Cardiac muscle cell (in vitro differentiated cells and primary cell): ENCODE data around the gene AKR1C8. TPM values are rescaled to one million over a fixed set of nuclear protein-coding genes. Genes with fewer than 3 reads are reported as not detected.
"Not testable (repeated sequence)": the region's sequence is repeated elsewhere in the genome, so short reads cannot be mapped to it uniquely, and the experiment has no call there.

Experiments
- DNase-seq, 2 donors: peaks; one replicate each; pipeline versions ENCODE4 v3.0.0 to v3.0.0-alpha.2; 2010 to 2017; ENCODE audit warnings: low read depth in 1 of 2, low spot score in 1 of 2
- H3K27ac ChIP-seq: fragments of 200-600 bp; sonication (generic); 2 replicates; pipeline ENCODE4 v1.5.1; 2016
- H3K27me3 ChIP-seq: fragments of 200-600 bp; sonication (generic); 2 replicates; pipeline ENCODE4 v1.6.0; 2016; ENCODE audit warnings: control low read depth
- H3K36me3 ChIP-seq: fragments of 200-600 bp; sonication (generic); 2 replicates; pipeline ENCODE4 v1.5.1; 2016; ENCODE audit warnings: control low read depth
- H3K4me1 ChIP-seq: fragments of 200-600 bp; sonication (generic); 2 replicates; pipeline ENCODE4 v1.8.1; 2017; ENCODE audit warnings: low read depth, mild to moderate bottlenecking, mixed run types
- H3K4me3 ChIP-seq: fragments of 200-600 bp; sonication (generic); 2 replicates; pipeline ENCODE4 v1.5.1; 2016; ENCODE audit warnings: mild to moderate bottlenecking
- H3K9me3 ChIP-seq: fragments of 200-600 bp; sonication (generic); 2 replicates; pipeline ENCODE4 v1.5.1; 2017; ENCODE audit warnings: low read depth, mild to moderate bottlenecking, control low read depth
- polyA plus RNA-seq: library from polyadenylated mRNA; unstranded; fragments of >200 nt; fragmentation: Nextera tagmentation; extraction: Ambion mirVana; gene quantifications from 2 replicates; pipeline ENCODE4 v1.2.1, GENCODE V29; 2016
- total RNA-seq: library from RNA; depleted of rRNA; stranded (reverse); fragments of >200 nt; gene quantifications from 2 replicates; pipeline ENCODE4 v1.2.3, GENCODE V29; 2016
- TF ChIP-seq, protein P1 (sequence below): IDR thresholded peaks from 2 replicates; pipeline ENCODE4 v1.5.1; 2012; ENCODE audit warnings: low read depth, mild to moderate bottlenecking, low read length

Gene AKR1C8
- total and polyA plus RNA-seq, 2 experiments from 2014 or later, result not detected

DNA sequence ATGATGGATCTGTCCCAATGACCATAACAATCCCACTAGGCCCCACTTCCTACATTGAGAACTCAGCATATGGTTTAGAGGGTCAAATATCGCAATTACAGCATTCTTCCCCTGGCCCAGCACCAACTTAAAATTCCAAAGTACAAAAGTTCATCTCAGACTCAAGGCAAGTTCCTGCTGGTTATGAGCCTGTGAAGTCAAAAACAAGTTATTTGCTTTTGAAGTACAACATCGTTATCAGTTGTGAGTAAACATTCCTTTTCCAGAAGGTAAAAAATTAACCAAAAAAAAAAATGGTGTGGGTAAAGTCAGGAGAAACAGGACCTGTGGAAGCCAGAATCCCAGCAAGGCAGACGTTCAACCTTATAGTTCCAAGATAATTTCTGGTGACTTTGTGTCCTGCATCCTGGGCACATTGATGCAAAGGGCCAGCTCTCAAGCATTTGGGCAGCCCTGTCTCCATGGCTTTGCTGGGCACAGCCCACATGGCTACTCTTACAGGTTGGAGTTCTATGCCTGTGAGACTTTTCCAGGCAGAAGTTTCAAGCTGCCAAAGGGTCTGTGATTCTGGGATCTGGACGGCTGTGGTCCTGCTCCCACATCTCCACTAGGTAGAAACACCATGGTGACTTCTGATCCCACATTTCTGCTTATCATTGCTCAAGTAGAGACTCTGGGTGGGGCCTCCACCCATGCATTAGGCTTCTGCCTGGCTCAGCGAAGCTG lies 37.5 kb downstream of the AKR1C8 start:
- H3K9me3 ChIP-seq, result no peaks in the 10 kb centered on the region
- TF ChIP-seq, protein P1, sequence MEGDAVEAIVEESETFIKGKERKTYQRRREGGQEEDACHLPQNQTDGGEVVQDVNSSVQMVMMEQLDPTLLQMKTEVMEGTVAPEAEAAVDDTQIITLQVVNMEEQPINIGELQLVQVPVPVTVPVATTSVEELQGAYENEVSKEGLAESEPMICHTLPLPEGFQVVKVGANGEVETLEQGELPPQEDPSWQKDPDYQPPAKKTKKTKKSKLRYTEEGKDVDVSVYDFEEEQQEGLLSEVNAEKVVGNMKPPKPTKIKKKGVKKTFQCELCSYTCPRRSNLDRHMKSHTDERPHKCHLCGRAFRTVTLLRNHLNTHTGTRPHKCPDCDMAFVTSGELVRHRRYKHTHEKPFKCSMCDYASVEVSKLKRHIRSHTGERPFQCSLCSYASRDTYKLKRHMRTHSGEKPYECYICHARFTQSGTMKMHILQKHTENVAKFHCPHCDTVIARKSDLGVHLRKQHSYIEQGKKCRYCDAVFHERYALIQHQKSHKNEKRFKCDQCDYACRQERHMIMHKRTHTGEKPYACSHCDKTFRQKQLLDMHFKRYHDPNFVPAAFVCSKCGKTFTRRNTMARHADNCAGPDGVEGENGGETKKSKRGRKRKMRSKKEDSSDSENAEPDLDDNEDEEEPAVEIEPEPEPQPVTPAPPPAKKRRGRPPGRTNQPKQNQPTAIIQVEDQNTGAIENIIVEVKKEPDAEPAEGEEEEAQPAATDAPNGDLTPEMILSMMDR, result no peak
- no peaks in the 10 kb centered on the region for H3K36me3 ChIP-seq
- no peaks in the 10 kb centered on the region for H3K4me1 ChIP-seq
- no peak overlapping the region for H3K4me3 ChIP-seq
- DNase-seq, result no peak
- H3K27me3 ChIP-seq, result no peaks in the 10 kb centered on the region
- no peak overlapping the region for H3K27ac ChIP-seq

DNA sequence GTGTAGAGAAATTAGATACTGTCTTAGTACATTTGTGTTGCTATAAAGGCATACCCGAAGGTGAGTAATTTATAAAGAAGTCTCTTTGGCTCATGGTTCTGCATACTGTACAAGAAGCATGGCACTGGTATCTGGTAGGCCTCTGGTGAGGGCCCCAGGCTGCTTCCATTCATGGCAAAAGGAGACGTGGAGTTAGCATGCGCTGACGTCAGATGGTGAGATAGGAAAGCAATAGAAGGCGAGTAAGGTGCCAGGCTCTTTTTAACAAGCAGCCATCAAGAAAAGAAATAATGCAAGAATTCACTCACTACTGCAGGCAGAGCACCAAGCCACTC lies 38.1 kb downstream of the AKR1C8 start:
- TF ChIP-seq, protein P1, result no peak

DNA sequence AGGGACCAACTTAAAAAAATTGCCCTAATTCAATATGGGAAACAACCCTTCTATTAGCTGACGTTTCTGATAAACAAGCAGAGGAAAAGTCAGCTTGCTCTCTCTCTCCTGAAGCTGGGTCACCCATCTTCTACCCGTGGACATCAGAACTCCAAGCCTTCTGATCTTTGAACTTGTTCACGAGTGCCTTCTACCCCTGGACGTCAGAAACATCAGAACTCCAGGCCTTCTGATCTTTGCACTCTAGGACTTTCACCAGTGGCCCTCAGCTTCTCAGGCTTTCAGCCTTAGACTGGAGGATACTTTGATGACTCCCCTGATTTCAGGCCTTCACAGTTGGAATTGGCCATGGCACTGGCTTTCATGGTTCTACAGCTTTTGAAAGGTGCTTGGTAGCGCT lies 41.8 kb downstream of the AKR1C8 start:
- no peaks in the 10 kb centered on the region for H3K9me3 ChIP-seq
- no peak overlapping the region for H3K27ac ChIP-seq
- no peak overlapping the region for H3K4me3 ChIP-seq
- H3K36me3 ChIP-seq, result no peaks in the 10 kb centered on the region
- H3K4me1 ChIP-seq, result no peaks in the 10 kb centered on the region
- no peak for DNase-seq
- H3K27me3 ChIP-seq, result no peaks in the 10 kb centered on the region
- TF ChIP-seq, protein P1, result no peak

More for the DNA sequence above, 38.1 kb downstream of the AKR1C8 start:
- no peaks in the 10 kb centered on the region for H3K27me3 ChIP-seq
- H3K27ac ChIP-seq, result no peak overlapping the region
- no peak for DNase-seq
- no peaks in the 10 kb centered on the region for H3K36me3 ChIP-seq
- no peak overlapping the region for H3K4me3 ChIP-seq
- H3K9me3 ChIP-seq, result no peaks in the 10 kb centered on the region
- H3K4me1 ChIP-seq, result no peaks in the 10 kb centered on the region

DNA sequence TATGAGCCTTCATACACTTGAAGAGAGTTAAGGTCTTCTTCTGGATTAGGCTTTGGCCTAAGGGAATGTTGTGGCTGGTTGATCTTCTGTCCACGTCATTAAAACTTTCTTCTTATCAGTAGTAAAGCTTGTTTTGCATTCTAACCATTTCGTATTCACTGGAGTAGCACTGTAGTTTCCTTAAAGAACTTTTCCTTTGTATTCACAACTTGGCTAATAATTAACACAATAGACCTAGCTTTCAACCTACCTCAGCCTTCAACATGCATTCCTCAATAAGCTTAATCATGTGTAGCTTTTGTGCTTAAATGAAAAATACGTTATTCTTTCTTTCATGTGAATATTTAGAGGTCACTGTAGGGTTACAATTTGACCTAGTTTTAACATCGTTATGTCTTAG lies 42.8 kb downstream of the AKR1C8 start:
- H3K4me1 ChIP-seq, result no peaks in the 10 kb centered on the region

DNA sequence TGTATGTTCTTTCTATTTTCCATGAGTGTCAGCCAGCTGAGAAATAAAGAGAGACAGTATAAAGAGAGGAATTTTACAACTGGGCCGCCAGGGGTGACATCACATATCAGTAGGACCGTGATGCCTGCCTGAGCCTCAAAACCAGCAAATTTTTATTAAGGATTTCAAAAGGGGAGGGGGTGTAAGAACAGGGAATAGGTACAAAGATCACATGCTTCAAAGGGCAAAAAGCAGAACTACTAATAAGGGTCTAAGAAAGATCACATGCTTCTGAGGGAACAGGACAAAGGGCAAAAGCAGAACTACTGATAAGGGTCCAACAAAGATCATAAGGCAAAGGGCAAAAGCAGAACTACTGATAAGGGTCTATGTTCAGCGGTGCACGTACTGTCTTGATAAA lies 47.3 kb downstream of the AKR1C8 start:
- H3K4me3 ChIP-seq, H3K27me3 ChIP-seq, DNase-seq, H3K9me3 ChIP-seq, H3K4me1 ChIP-seq, H3K36me3 ChIP-seq, H3K27ac ChIP-seq: not testable (repeated sequence)

More for the DNA sequence above, 42.8 kb downstream of the AKR1C8 start:
- Histone ChIP-seq H3K4me3 (no peak overlapping the region), H3K27ac (no peak overlapping the region), H3K27me3 (no peaks in the 10 kb centered on the region), H3K36me3 (no peaks in the 10 kb centered on the region), H3K9me3 (no peaks in the 10 kb centered on the region)
- DNase-seq, result no peak
- TF ChIP-seq, protein P1, result no peak

DNA sequence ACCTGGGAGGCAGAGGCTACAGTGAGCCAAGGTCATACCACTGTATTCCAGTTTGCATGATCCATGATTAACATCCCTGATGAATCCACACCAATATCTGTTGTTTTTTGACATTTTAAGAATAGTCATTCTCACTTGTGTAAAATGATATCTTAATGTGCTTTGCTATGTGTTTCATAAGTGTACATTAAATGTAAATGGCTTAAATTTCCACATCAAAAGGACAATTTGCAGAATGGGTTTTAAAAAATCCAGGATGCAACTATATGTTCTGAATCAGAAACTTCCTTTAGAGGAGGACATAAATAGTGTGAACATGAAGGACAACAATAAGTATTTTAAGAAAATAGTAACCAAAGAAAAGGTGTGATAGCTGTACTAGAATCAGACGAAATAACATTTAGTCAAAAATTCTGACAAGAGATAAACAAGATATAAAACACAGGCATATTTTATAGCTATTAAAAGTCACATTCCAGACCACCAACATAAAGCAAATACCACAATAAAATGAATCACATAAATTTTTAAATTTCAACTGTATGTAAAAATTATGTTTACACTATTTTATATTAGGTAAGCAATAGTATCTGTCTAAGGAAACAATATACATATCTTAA lies 48.4 kb downstream of the AKR1C8 start:
- no peak overlapping the region for H3K27ac ChIP-seq
- H3K9me3 ChIP-seq, result no peaks in the 10 kb centered on the region
- no peaks in the 10 kb centered on the region for H3K27me3 ChIP-seq
- H3K4me1 ChIP-seq, result no peaks in the 10 kb centered on the region
- H3K4me3 ChIP-seq, result no peak overlapping the region
- TF ChIP-seq, protein P1, result no peak
- no peak for DNase-seq
- H3K36me3 ChIP-seq, result no peaks in the 10 kb centered on the region
